ENCODE measurements around the gene CEP112. TPM values are rescaled to one million over a fixed set of nuclear protein-coding genes. Genes with fewer than 3 reads are reported as not detected.

Gene CEP112
- total RNA-seq, 6 donors from 2014 or later, result 14.3 to 70.2 (median 31.0) TPM

GRCh38 chr17:65975878-65976277 lies 216.1 kb downstream of the CEP112 start:
- no peaks in the 10 kb centered on the region for H3K4me1 ChIP-seq
- 35 to 64% methylated on average over 9 of the region's 9 CpGs for WGBS, 2 donors
- DNase-seq, result peak in 1 of 2 donors; percentile 71
- H3K27me3 ChIP-seq, result no peaks in the 10 kb centered on the region
- H3K36me3 ChIP-seq, result no peaks in the 10 kb centered on the region
- no peak overlapping the region for H3K4me3 ChIP-seq
- H3K27ac ChIP-seq, result no peak overlapping the region
- ATAC-seq (ENCODE audit: low FRiP score in 2 of 2), result peak in 1 of 2 donors; percentile 38
- no peaks in the 10 kb centered on the region for H3K9me3 ChIP-seq
- no peak for TF ChIP-seq EP300 (IDR thresholded peaks at IDR 0.05)
- no peak for TF ChIP-seq POLR2A (IDR thresholded peaks at IDR 0.05)
- TF ChIP-seq POLR2AphosphoS5 (IDR thresholded peaks at IDR 0.05), result no peak
- TF ChIP-seq CTCF (IDR thresholded peaks at IDR 0.05), result no peak

GRCh38 chr17:65973237-65973636 lies 218.7 kb downstream of the CEP112 start:
- Histone ChIP-seq H3K27me3 (no peaks in the 10 kb centered on the region), H3K4me1 (no peaks in the 10 kb centered on the region), H3K27ac (no peak overlapping the region), H3K36me3 (no peaks in the 10 kb centered on the region), H3K9me3 (no peaks in the 10 kb centered on the region), H3K4me3 (no peak overlapping the region)
- no peak for ATAC-seq (ENCODE audit: low FRiP score in 2 of 2)
- DNase-seq, result no peak
- TF ChIP-seq EP300 (IDR thresholded peaks at IDR 0.05), result no peak
- no peak for TF ChIP-seq POLR2A (IDR thresholded peaks at IDR 0.05)
- TF ChIP-seq CTCF (IDR thresholded peaks at IDR 0.05), result no peak
- TF ChIP-seq POLR2AphosphoS5 (IDR thresholded peaks at IDR 0.05), result no peak
- WGBS, 2 donors, result 0% methylated on average over 1 of the region's 1 CpG

GRCh38 chr17:65967372-65967771 lies 224.6 kb downstream of the CEP112 start:
- no peak overlapping the region for H3K27ac ChIP-seq
- H3K9me3 ChIP-seq, result no peaks in the 10 kb centered on the region
- WGBS, 2 donors, result 94 to 95% methylated on average over 2 of the region's 2 CpGs
- no peak overlapping the region for H3K4me3 ChIP-seq
- no peaks in the 10 kb centered on the region for H3K27me3 ChIP-seq
- ATAC-seq (ENCODE audit: low FRiP score in 2 of 2), result no peak
- DNase-seq, result no peak
- TF ChIP-seq CTCF (IDR thresholded peaks at IDR 0.05) (no peak), POLR2AphosphoS5 (IDR thresholded peaks at IDR 0.05) (no peak), POLR2A (IDR thresholded peaks at IDR 0.05) (no peak), EP300 (IDR thresholded peaks at IDR 0.05) (no peak)
- H3K36me3 ChIP-seq, result no peaks in the 10 kb centered on the region
- no peaks in the 10 kb centered on the region for H3K4me1 ChIP-seq

- Histone ChIP-seq H3K9me3 (no peaks in the 10 kb centered on the region), H3K36me3 (no peaks in the 10 kb centered on the region), H3K27ac (no peak overlapping the region), H3K4me3 (no peak overlapping the region), H3K4me1 (no peaks in the 10 kb centered on the region), H3K27me3 (no peaks in the 10 kb centered on the region)
- DNase-seq (no peak), ATAC-seq (ENCODE audit: low FRiP score in 2 of 2) (no peak)
- TF ChIP-seq EP300 (IDR thresholded peaks at IDR 0.05), result no peak
- no peak for TF ChIP-seq POLR2AphosphoS5 (IDR thresholded peaks at IDR 0.05)
- no peak for TF ChIP-seq CTCF (IDR thresholded peaks at IDR 0.05)
- TF ChIP-seq POLR2A (IDR thresholded peaks at IDR 0.05), result no peak
- WGBS, 2 donors, result 90 to 96% methylated on average over 2 of the region's 2 CpGs
These were observed 225.7 kb downstream of the CEP112 start for GRCh38 chr17:65966072-65966695.

- Histone ChIP-seq H3K9me3 (peaks cover 0 to 9% (median 0%) of the 10 kb centered on the region in 4 donors), H3K4me3 (no peak overlapping the region), H3K27ac (no peak overlapping the region), H3K36me3 (peaks cover 0 to 9% (median 1%) of the 10 kb centered on the region in 4 donors), H3K27me3 (no peaks in the 10 kb centered on the region), H3K4me1 (no peaks in the 10 kb centered on the region)
- TF ChIP-seq CTCF (IDR thresholded peaks at IDR 0.05) (no peak), POLR2A (IDR thresholded peaks at IDR 0.05) (no peak), EP300 (IDR thresholded peaks at IDR 0.05) (no peak), POLR2AphosphoS5 (IDR thresholded peaks at IDR 0.05) (no peak)
- DNase-seq (no peak), ATAC-seq (ENCODE audit: low FRiP score in 2 of 2) (no peak)
- 92% methylated on average over 3 of the region's 3 CpGs for WGBS, 2 donors
These were observed 228.8 kb downstream of the CEP112 start for GRCh38 chr17:65963179-65963578.
